PC-3 (cell line): Measurements from ENCODE around the gene TMEM130. TPM values are rescaled to one million over a fixed set of nuclear protein-coding genes. Genes with fewer than 3 reads are reported as not detected.

Experiments
- ATAC-seq: fragments of 200-7000 bp; cut with Tn5 transposase; 2 replicates; pipeline ENCODE4 v1.9.1; 2020; ENCODE audit warnings: mild to moderate bottlenecking, moderate library complexity
- BruUV-seq: library from RNA; stranded (reverse); fragments of 400-500 nt; replicated peaks from 2 replicates; lab custom pipeline; 2021; lab: Mats Ljungman, UMichigan
- CTCF ChIA-PET: fragments of 300-600 bp; sonication (Branson Sonifier 250); formaldehyde crosslinking; loops from one replicate; lab custom pipeline; 2022; ENCODE audit warnings: antibody characterized with exemption; lab: Charles Lee
- POLR2A ChIA-PET: fragments of 300-600 bp; sonication (Branson Sonifier 250); formaldehyde crosslinking; loops from one replicate; lab custom pipeline; 2022; ENCODE audit warnings: antibody characterized with exemption; ENCODE audit not compliant: unreplicated experiment; lab: Charles Lee
- DNase-seq: peaks from one replicate; pipeline ENCODE4 v3.0.0-alpha.2; 2015
- H2AFZ ChIP-seq: fragments of 300-600 bp; sonication (generic); 2 replicates; pipeline ENCODE4 v1.6.0; 2016; ENCODE audit warnings: antibody characterized with exemption, low read length
- H3F3A ChIP-seq: fragments of 300-600 bp; sonication (generic); one replicate; pipeline ENCODE4 v1.6.0; 2017; ENCODE audit warnings: antibody characterized with exemption, low read length, control low read depth, mild to moderate bottlenecking; ENCODE audit not compliant: unreplicated experiment
- H3K27ac ChIP-seq: fragments of 300-600 bp; sonication (generic); 2 replicates; pipeline ENCODE4 v1.5.1; 2016; ENCODE audit warnings: mild to moderate bottlenecking, low read length
- H3K27me3 ChIP-seq: fragments of 300-600 bp; sonication (generic); 2 replicates; pipeline ENCODE4 v1.6.1; 2016; ENCODE audit warnings: low read length, mixed read lengths
- H3K36me3 ChIP-seq: fragments of 300-600 bp; sonication (generic); 2 replicates; pipeline ENCODE4 v1.6.1; 2016; ENCODE audit warnings: low read depth, mixed run types, low read length, mixed read lengths
- H3K4me1 ChIP-seq: fragments of 300-600 bp; sonication (generic); 2 replicates; pipeline ENCODE4 v1.5.1; 2016; ENCODE audit warnings: low read length; ENCODE audit not compliant: insufficient read depth
- H3K4me2 ChIP-seq: fragments of 300-600 bp; sonication (generic); 2 replicates; pipeline ENCODE4 v1.6.0; 2016; ENCODE audit warnings: low read length
- H3K4me3 ChIP-seq: fragments of 300-600 bp; sonication (generic); 2 replicates; pipeline ENCODE4 v1.5.1; 2016; ENCODE audit warnings: mild to moderate bottlenecking, low read length, mixed read lengths
- H3K79me2 ChIP-seq: fragments of 300-600 bp; sonication (generic); 2 replicates; pipeline ENCODE4 v1.6.1; 2017; ENCODE audit warnings: low read length, mixed read lengths
- H3K9ac ChIP-seq: fragments of 300-600 bp; sonication (generic); 2 replicates; pipeline ENCODE4 v1.6.0; 2016; ENCODE audit warnings: mild to moderate bottlenecking, low read length
- H3K9me2 ChIP-seq: fragments of 300-600 bp; sonication (generic); replicated peaks from 2 replicates; pipeline ENCODE4 v1.6.1; 2016; ENCODE audit warnings: mixed run types, low read length, mixed read lengths
- H3K9me3 ChIP-seq: fragments of 300-600 bp; sonication (generic); 2 replicates; pipeline ENCODE4 v1.6.1; 2016; ENCODE audit warnings: low read length, mixed read lengths
- H4K20me1 ChIP-seq: fragments of 300-600 bp; sonication (generic); 2 replicates; pipeline ENCODE4 v1.6.1; 2016; ENCODE audit warnings: low read length, mixed read lengths
- EZH2 ChIP-seq: fragments of 300-600 bp; sonication (generic); IDR thresholded peaks from one replicate; pipeline ENCODE4 v1.6.1; 2017; ENCODE audit warnings: antibody characterized with exemption, mild to moderate bottlenecking, low read length; ENCODE audit not compliant: unreplicated experiment
- EZH2phosphoT487 ChIP-seq: fragments of 300-600 bp; sonication (generic); IDR thresholded peaks from 2 replicates; pipeline ENCODE4 v1.6.1; 2018; ENCODE audit warnings: mild to moderate bottlenecking, antibody characterized with exemption, low read length, borderline replicate concordance
- intact Hi-C: fragments of 100-400 bp; cut with micrococcal nuclease; formaldehyde crosslinking; loops from 2 replicates; pipeline ENCODE4 v1.9.0; 2023
- total RNA-seq: library from RNA; depleted of rRNA; stranded (reverse); fragments of >200 nt; gene quantifications from 2 replicates; pipeline ENCODE4 v1.2.3, GENCODE V29; 2014
- TF ChIP-seq, protein P1 (sequence below): fragments of 300-600 bp; sonication (generic); conservative IDR thresholded peaks from 2 replicates; pipeline ENCODE4 v1.5.1; 2017; ENCODE audit warnings: antibody characterized with exemption, low read depth, mild to moderate bottlenecking, low read length

The TMEM130 gene
- total RNA-seq, 1 experiment from 2014 or later = not detected

- H3F3A ChIP-seq = no peaks in the 10 kb centered on the region
- BruUV-seq = TSS peak; percentile 87
- no peak overlapping the region for H3K27ac ChIP-seq
- peak overlapping the region; percentile 96; the same call in 1 of the 2 replicates for H3K9ac ChIP-seq
- peak overlapping the region; percentile 99 for H3K4me3 ChIP-seq
- CTCF ChIA-PET = no interaction called here
- H3K4me2 ChIP-seq = peak overlapping the region; percentile 95
- no peaks in the 10 kb centered on the region for H3K9me2 ChIP-seq
- no peaks in the 10 kb centered on the region for H3K27me3 ChIP-seq
- peak; percentile 16; the same call in 1 of the 2 replicates for ATAC-seq
- H3K79me2 ChIP-seq = peaks cover 25% of the 10 kb centered on the region
- peaks cover 10% of the 10 kb centered on the region for H3K36me3 ChIP-seq
- H4K20me1 ChIP-seq = peaks cover 6% of the 10 kb centered on the region; the same call in 1 of the 2 replicates
- H2AFZ ChIP-seq = peak overlapping the region; percentile 86
- H3K9me3 ChIP-seq = no peaks in the 10 kb centered on the region
- peaks cover 7% of the 10 kb centered on the region for H3K4me1 ChIP-seq
- TF ChIP-seq EZH2phosphoT487 = no peak
- TF ChIP-seq, protein P1, sequence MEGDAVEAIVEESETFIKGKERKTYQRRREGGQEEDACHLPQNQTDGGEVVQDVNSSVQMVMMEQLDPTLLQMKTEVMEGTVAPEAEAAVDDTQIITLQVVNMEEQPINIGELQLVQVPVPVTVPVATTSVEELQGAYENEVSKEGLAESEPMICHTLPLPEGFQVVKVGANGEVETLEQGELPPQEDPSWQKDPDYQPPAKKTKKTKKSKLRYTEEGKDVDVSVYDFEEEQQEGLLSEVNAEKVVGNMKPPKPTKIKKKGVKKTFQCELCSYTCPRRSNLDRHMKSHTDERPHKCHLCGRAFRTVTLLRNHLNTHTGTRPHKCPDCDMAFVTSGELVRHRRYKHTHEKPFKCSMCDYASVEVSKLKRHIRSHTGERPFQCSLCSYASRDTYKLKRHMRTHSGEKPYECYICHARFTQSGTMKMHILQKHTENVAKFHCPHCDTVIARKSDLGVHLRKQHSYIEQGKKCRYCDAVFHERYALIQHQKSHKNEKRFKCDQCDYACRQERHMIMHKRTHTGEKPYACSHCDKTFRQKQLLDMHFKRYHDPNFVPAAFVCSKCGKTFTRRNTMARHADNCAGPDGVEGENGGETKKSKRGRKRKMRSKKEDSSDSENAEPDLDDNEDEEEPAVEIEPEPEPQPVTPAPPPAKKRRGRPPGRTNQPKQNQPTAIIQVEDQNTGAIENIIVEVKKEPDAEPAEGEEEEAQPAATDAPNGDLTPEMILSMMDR = no peak
- no peak for TF ChIP-seq EZH2
- intact Hi-C loops = no loop called here
- POLR2A ChIA-PET = interaction anchor here (0.6 kb wide), 2 partner anchors 16 to 89 kb away, joined by 3 to 5 read pairs; no protein-coding TSS in a partner anchor
- no peak for DNase-seq
Measured at GRCh38 chr7:98877692-98878364, 8.0 kb upstream of the TMEM130 start.

DNA sequence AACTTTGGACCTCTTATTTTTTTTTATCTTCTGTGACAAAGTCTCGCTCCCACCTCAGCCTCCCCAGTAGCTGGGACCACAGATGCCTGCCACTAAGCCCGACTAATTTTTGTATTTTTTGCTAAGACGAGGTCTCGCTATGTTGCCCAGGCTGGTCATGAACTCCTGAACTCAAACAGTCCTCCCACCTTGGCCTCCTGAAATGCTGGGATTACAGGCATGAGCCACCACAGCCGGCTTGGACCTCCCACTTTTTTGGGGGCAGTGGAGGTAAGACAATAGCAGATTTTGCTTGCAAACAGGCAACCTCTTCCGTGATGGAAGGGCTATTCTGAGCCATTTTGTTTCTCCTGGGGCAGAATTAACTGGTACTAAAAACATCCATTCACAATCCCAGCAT lies 7.3 kb upstream of the TMEM130 start:
- Histone ChIP-seq H2AFZ (no peak overlapping the region), H3K4me1 (peaks cover 7% of the 10 kb centered on the region), H3K27ac (no peak overlapping the region), H3K36me3 (peaks cover 7% of the 10 kb centered on the region), H3K9me2 (no peaks in the 10 kb centered on the region), H3K9ac (no peak overlapping the region), H3K27me3 (no peaks in the 10 kb centered on the region), H3K4me3 (no peak overlapping the region), H3F3A (no peaks in the 10 kb centered on the region), H3K4me2 (no peak overlapping the region), H3K79me2 (peaks cover 25% of the 10 kb centered on the region), H4K20me1 (peaks cover 6% of the 10 kb centered on the region; the same call in 1 of the 2 replicates), H3K9me3 (no peaks in the 10 kb centered on the region)
- intact Hi-C loops = no loop called here
- TF ChIP-seq EZH2 = no peak
- no peak for DNase-seq
- ATAC-seq = no peak
- no TSS peak for BruUV-seq
- POLR2A ChIA-PET = no interaction called here
- CTCF ChIA-PET = no interaction called here

- Histone ChIP-seq H3K9me2 (no peaks in the 10 kb centered on the region), H2AFZ (no peak overlapping the region), H3K36me3 (no peaks in the 10 kb centered on the region), H3F3A (no peaks in the 10 kb centered on the region), H4K20me1 (peaks cover 2% of the 10 kb centered on the region; the same call in 1 of the 2 replicates), H3K9me3 (no peaks in the 10 kb centered on the region), H3K79me2 (peaks cover 20% of the 10 kb centered on the region), H3K4me1 (peaks cover 7% of the 10 kb centered on the region), H3K27ac (no peak overlapping the region), H3K9ac (no peak overlapping the region), H3K4me2 (no peak overlapping the region), H3K4me3 (no peak overlapping the region), H3K27me3 (no peaks in the 10 kb centered on the region)
- POLR2A ChIA-PET = no interaction called here
- CTCF ChIA-PET = no interaction called here
- no peak for ATAC-seq
- TF ChIP-seq EZH2 = no peak
- no peak for TF ChIP-seq EZH2phosphoT487
- TF ChIP-seq, protein P1 = no peak
- BruUV-seq = no TSS peak
- no peak for DNase-seq
- intact Hi-C loops = no loop called here
Measured at GRCh38 chr7:98875501-98875900, 5.7 kb upstream of the TMEM130 start.
